Transverse colon (tissue), 4 donors: ENCODE measurements around the gene MLC1.

Experiments
- CTCF ChIP-seq, 5 experiments: fragments of 200-600 bp in 3 of 5; fragments of 450-650 bp in 2 of 5; sonication (generic) in 3 of 5; IDR thresholded peaks; 1 replicate in 2 of 5; 2 replicates in 3 of 5; pipeline ENCODE4 v1.5.1; 2016 to 2017; ENCODE audit warnings: antibody characterized with exemption in 5 of 5, inconsistent platforms in 3 of 5, mild to moderate bottlenecking in 2 of 5, moderate library complexity in 1 of 5
- POLR2A ChIP-seq: fragments of 450-650 bp; IDR thresholded peaks from one replicate; pipeline ENCODE4 v1.6.1; 2016; ENCODE audit warnings: antibody characterized with exemption, mild to moderate bottlenecking, moderate library complexity
- POLR2AphosphoS5 ChIP-seq, 3 donors: sonication (generic); formaldehyde crosslinking; IDR thresholded peaks; one replicate each; pipeline ENCODE4 v1.6.1; 2016; ENCODE audit warnings: antibody characterized with exemption in 3 of 3

- TF ChIP-seq POLR2A (no peak), CTCF (IDR thresholded peaks at IDR 0.05) (no peak), POLR2AphosphoS5 (IDR thresholded peaks at IDR 0.05) (no peak)
These were observed 44.0 kb upstream of the MLC1 start for GRCh38 chr22:50129121-50129736.
